ENCODE results near the gene RNF166.

The RNF166 gene

GRCh38 chr16:88691129-88691813 lies 14.9 kb downstream of the RNF166 start:
- no peak for DNase-seq

- no peak for DNase-seq
Measured at GRCh38 chr16:88690341-88691128, 15.7 kb downstream of the RNF166 start.

- no peak for DNase-seq
Measured at GRCh38 chr16:88688013-88688778, 18.0 kb downstream of the RNF166 start.

GRCh38 chr16:88687676-88688012 lies 18.6 kb downstream of the RNF166 start:
- no peak for DNase-seq

- DNase-seq: no peak
Measured at GRCh38 chr16:88687254-88687576, 19.0 kb downstream of the RNF166 start.

GRCh38 chr16:88686439-88687253 lies 19.6 kb downstream of the RNF166 start, which contains the start of gene SNAI3:
SNAI3 (minus strand) TSS chr16:88686507; CDS start chr16:88686406, 101 bp downstream.
- DNase-seq: peak; percentile 55 to 80 (median 64)

- DNase-seq: peak in 1 of 4 experiments; percentile 43
Measured at GRCh38 chr16:88686062-88686438, 20.2 kb downstream of the RNF166 start.

GRCh38 chr16:88685156-88686061 lies 20.8 kb downstream of the RNF166 start:
- peak in 3 of 4 experiments; percentile 23 to 58 (median 40) for DNase-seq

GRCh38 chr16:88684569-88685155 lies 21.5 kb downstream of the RNF166 start:
- no peak for DNase-seq

GRCh38 chr16:88681709-88682451 lies 24.3 kb downstream of the RNF166 start:
- peak in 3 of 4 experiments; percentile 22 to 42 (median 36) for DNase-seq

- DNase-seq: peak in 2 of 4 experiments; percentile 30
Measured at GRCh38 chr16:88681084-88681680, 25.0 kb downstream of the RNF166 start.

GRCh38 chr16:88680554-88681083 lies 25.6 kb downstream of the RNF166 start:
- DNase-seq: no peak

GRCh38 chr16:88678224-88678979 lies 27.8 kb downstream of the RNF166 start:
- DNase-seq: no peak

- DNase-seq: no peak
Measured at GRCh38 chr16:88677721-88678120, 28.5 kb downstream of the RNF166 start.

GRCh38 chr16:88676502-88677242 lies 29.5 kb downstream of the RNF166 start:
- no peak for DNase-seq

GRCh38 chr16:88673716-88674379 lies 32.4 kb downstream of the RNF166 start:
- DNase-seq: no peak

GRCh38 chr16:88672776-88673175 lies 33.4 kb downstream of the RNF166 start:
- no peak for DNase-seq

- no peak for DNase-seq
Measured at GRCh38 chr16:88671806-88672205, 34.4 kb downstream of the RNF166 start.

Data from activated naive CD4-positive, alpha-beta T cell (primary cell).